Fibroblast of skin of right biceps (primary cell): ENCODE results near the gene CNN2.

Source experiments
- DNase-seq: peaks from one replicate; pipeline ENCODE4 v3.0.0-alpha.2; 2013

Gene CNN2

DNA sequence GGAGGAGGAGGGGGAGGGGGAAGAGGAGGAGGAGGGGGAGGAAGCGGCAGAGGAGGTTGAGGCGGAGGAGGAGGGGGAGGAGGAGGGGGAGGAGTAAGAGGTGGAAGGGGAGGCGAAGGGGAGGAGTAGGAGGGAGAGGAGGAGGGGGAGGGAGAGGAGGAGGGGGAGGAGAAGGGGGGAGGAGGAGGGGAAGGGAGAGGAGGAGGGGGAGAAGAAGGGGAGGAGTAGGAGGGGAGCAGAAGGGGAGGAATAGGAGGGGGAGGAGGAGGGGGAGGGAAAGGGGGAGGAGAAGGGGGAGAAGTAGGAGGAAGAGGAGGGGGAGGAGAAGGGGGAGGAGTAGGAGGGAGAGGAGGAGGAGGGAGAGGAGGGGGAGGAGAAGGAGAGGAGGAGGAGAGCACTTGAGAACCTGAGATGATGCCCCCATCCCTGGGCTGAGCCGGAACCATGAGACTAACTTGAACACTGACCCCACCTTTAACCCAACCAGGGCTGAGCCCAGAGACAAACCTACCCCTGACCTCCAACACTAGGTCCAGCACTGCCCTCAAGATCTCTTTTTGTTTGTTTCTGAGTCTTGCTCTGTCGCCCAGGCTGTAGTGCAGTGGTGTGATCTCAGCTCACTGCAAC is 26.1 kb downstream of the CNN2 start:
- no peak for DNase-seq

DNA sequence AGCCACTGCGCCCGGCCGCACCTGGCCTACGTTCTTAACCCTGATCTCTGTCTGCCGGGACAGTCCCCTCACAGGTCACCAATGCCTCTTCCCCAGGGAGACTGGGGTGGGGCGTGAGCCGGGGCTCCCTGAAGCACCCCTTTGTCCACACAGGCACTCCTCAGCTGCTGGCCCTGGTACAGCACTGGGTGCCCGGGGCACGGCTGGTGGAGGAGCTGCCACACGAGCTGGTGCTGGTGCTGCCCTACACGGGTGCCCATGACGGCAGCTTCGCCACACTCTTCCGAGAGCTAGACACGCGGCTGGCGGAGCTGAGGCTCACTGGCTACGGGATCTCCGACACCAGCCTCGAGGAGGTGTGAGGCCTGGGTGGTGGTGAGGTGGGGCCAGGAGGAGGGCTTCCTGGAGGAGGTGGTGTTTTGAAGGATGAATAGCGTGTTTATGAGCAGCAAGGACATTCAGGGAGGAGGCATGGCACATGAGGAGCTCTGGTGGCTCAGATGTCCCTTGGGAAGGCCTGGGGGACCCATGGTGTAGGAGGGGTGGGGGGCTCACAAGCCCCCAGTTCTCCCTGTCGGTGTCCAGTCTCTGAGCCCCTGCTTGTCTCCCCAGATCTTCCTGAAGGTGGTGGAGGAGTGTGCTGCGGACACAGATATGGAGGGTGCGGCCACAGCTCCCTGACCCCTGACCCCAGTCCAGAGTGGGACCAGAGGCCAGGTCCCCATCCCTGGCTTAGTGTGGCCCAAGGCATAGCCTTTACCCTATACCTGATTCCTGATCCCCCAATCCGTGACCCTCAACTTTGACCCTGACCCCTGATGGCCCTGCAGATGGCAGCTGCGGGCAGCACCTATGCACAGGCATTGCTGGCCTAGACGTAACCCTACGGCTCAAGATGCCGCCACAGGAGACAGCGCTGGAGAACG is 27.0 kb downstream of the CNN2 start:
- no peak for DNase-seq

DNA sequence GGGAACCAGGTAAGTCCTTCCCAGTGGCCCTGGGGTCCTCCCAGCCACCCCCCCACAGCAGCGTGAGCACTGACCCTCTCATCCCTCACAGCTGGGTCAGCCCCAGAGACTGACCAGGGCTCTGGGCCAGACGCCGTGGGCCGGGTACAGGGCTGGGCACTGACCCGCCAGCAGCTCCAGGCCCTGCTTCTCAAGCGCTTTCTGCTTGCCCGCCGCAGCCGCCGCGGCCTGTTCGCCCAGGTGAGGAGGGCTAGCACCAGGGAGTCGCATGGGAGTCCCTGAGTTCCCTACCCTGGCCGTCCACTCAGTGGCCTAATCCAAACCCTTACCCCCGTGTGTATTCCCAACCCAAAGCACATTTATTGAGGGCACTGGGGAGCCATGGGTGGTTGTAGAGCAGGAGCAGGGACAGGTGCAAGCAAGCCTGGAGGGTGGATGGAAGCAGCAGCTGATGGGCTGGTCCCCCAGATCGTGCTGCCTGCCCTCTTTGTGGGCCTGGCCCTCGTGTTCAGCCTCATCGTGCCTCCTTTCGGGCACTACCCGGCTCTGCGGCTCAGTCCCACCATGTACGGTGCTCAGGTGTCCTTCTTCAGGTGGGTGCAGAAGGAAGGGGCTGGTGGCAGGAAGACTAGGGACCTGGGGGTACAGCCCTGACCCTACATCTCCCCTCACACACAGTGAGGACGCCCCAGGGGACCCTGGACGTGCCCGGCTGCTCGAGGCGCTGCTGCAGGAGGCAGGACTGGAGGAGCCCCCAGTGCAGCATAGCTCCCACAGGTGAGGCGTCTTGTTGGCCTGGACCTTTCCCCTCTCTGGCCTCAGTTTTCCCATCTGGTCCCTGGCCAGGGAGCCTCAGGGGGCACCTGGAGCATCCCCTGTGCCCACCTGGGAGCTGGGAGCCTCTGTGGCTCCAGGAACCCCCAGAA is 28.0 kb downstream of the CNN2 start:
- no peak for DNase-seq

DNA sequence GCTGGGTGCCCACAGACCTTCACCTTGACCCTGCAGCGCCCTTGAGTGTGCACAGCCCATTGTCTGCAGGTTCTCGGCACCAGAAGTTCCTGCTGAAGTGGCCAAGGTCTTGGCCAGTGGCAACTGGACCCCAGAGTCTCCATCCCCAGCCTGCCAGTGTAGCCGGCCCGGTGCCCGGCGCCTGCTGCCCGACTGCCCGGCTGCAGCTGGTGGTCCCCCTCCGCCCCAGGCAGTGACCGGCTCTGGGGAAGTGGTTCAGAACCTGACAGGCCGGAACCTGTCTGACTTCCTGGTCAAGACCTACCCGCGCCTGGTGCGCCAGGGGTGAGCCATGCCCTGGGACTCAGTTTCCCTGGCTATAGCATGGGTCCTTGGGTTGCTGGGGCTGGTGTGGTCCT is 28.6 kb downstream of the CNN2 start:
- DNase-seq, result no peak

DNA sequence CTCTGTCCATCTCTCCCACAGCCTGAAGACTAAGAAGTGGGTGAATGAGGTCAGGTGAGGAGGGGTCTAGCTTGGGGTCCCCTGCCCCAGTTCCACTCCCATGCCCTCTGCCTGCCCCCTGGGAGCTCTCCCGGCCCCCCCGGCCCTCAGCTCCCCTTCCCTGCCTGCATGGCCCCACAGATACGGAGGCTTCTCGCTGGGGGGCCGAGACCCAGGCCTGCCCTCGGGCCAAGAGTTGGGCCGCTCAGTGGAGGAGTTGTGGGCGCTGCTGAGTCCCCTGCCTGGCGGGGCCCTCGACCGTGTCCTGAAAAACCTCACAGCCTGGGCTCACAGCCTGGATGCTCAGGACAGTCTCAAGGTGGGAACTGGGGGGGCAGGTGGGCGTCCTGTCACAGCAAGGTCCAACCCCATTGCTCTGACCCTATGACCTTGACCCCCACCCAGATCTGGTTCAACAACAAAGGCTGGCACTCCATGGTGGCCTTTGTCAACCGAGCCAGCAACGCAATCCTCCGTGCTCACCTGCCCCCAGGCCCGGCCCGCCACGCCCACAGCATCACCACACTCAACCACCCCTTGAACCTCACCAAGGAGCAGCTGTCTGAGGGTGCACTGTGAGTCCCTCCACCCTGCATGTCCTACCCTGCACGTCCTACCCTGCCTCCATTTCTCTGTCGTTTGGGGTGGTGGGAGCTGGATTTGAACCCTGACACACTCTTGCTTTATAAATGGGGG is 29.6 kb downstream of the CNN2 start:
- DNase-seq, result no peak

DNA sequence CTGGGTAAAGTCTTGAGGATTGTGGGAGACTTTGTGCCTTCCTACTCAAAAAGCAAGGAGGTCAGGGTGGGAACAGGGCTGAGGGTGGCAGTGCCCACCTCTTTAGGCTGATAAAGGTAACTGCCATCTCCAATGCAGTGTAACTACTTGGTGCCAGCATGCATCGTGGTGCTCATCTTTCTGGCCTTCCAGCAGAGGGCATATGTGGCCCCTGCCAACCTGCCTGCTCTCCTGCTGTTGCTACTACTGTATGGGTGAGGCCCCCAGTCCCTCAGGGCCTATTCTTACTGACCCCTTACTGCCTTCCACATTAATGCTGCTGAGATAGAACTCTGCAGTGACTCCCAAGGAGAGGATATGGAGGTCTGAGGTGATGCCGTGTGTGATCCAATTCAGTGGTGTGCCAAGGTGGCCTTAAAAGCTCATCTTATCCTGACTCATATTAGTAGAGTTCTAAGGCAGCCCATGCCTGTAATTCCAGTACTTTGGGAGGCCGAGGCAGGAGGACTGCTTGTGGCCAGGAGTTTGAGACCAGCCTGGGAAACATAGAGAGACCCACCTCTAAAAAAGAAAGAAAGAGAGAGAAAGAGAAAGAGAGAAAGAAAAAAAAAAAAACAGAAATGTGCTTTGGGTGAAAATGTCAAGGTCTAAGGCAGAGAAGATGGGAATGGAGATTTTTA is 30.9 kb downstream of the CNN2 start:
- DNase-seq, result peak; percentile 57

DNA sequence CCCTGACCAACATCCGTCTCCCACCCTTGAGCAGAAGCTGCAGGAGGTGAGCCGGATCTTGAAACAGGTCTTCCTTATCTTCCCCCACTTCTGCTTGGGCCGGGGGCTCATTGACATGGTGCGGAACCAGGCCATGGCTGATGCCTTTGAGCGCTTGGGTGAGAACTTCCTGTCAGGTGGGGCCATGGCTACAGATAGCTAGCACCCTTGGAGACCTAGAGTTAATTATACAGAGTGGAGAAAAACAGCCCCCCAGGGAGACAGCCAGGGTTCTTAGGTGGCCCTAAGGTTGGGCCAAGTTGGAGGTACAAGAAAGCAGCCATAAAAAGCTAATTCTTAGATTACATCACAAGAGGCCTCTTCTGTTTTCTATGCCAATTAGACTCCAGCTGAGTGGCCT is 31.7 kb downstream of the CNN2 start:
- no peak for DNase-seq

DNA sequence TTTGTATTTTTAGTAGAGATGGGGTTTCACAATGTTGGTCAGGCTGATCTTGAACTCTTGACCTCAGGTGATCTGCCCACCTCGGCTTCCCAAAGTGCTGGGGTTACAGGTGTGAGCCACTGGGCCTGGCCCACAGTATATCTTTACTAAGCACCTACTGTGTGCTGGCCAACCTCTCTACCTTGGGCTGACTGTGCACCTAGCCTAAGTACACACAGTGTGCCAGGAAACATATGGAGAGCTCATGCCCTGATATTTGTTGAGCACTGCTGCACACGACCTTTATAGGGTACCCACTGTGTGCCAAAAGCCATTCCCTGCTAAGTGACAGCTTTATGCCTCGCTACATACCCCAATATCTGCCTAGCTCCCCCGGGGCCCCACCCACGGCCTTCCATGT is 34.3 kb downstream of the CNN2 start:
- DNase-seq, result no peak

DNA sequence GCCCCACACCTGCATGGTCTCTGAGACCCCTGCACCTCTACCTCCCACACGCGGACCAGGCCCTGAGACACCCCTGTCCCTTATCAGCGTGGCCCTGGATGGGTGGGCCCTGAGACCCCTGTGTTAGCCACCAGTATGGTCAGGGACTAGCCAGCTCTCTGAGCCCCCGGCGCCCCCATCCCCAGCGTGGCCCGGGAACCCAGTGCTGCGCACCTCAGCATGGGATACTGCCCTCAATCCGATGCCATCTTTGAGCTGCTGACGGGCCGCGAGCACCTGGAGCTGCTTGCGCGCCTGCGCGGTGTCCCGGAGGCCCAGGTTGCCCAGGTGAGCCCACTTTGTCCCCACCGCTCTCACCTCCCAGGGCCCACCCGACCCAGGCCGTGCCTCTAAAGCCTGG is 35.6 kb downstream of the CNN2 start:
- DNase-seq, result no peak

DNA sequence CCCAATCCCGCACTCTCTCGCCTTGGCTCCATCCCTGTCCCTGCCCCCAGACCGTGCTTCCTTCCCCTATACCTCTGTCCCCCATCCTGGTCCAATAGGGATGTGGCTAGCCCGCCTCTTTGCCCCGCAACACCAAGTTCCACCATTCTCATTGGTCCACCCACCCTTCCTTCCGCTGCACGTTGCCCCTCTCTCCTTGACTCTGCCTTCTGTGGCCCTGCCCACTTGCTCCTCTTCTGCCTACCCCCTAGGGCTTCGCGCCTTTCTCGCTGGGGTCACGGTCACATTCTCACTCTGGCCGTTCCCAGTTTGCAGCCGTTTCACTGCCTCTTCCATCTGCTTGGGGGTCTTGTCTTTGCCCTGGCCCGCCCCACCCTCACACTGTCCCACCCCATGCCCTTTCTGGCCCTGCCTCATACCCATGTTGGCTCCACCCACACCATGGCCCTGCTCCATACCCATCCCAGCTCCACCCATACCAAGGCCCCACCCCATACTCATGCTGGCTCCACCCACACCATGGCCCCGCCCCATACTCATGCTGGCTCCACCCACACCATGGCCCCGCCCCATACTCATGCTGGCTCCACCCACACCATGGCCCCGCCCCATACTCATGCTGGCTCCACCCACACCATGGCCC is 36.1 kb downstream of the CNN2 start:
- DNase-seq, result no peak

DNA sequence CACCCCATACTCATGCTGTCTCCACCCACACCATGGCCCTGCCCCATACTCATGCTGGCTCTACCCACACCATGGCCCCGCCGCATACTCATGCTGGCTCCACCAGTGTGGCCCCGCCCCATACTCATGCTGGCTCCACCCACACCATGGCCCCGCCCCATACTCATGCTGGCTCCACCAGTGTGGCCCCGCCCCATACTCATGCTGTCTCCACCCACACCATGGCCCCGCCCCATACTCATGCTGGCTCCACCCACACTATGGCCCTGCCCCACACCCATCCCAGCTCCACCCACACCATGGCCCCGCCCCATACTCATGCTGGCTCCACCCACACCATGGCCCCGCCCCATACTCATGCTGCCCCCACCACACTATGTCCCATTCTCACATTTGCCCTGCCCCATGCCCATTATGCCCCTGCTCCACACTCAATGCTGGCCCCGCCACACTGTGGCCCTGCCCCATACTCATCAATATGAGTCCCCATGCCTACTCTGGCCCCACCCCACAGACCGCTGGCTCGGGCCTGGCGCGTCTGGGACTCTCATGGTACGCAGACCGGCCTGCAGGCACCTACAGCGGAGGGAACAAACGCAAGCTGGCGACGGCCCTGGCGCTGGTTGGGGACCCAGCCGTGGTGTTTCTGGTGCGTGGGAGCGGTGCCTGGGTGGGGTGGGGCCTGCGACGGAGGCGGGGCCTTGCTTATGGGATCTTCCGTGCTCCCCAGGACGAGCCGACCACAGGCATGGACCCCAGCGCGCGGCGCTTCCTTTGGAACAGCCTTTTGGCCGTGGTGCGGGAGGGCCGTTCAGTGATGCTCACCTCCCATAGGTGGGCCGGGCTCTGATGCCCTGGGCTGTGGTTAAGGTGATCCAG is 36.9 kb downstream of the CNN2 start:
- no peak for DNase-seq

DNA sequence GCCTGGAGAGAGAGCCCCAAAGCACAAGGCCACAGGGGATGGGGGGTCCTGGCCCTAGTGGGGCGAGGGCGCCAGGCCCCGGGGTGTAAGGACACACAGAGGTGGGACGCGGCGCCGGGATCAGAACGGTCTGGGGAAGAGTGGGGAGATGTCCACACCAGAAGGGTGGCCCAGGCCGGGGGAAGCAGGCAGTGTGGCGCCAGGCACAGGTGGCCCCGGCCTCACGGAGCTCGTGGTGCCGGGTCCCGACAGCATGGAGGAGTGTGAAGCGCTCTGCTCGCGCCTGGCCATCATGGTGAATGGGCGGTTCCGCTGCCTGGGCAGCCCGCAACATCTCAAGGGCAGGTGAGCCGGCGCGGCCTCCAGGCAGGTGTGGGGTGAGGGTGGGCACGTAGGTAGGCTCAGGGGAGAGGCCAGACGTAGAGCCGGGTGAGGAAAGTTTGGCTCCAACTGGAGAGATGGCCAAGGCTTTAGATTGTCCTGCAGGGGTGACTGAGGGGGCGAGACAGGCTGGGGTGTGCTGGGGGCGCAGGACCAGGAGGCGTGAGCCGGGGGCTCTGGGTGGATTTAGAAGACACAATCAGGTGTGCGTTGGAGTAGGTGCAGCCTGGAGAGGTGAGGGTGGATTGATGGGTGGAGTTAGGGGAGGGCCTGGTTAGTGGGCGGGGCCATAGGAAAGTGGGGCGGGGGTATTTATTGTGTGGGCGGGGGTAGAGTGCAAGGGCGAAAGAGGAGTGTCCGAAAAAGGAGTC is 37.7 kb downstream of the CNN2 start:
- DNase-seq, result no peak

DNA sequence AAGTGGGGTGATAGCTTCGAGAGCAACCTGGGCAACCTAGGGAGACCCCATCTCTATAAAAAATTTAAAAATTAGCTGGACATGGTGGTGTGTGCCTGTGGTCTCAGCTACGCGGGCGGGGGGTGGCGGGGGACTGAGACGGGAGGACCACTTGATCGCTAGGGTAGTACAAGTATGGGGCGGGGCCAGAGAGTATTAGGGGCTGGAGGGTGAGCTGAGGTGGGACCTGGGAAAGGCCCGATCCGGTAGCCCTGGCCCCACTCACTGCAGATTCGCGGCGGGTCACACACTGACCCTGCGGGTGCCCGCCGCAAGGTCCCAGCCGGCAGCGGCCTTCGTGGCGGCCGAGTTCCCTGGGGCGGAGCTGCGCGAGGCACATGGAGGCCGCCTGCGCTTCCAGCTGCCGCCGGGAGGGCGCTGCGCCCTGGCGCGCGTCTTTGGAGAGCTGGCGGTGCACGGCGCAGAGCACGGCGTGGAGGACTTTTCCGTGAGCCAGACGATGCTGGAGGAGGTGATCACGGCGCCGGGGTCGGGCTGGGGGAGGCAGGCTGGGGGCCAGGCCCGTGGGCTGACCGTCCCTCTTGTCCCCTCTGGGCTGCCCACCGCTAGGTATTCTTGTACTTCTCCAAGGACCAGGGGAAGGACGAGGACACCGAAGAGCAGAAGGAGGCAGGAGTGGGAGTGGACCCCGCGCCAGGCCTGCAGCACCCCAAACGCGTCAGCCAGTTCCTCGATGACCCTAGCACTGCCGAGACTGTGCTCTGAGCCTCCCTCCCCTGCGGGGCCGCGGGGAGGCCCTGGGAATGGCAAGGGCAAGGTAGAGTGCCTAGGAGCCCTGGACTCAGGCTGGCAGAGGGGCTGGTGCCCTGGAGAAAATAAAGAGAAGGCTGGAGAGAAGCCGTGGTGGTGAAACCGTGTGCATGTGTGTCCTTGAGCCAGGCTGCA is 38.5 kb downstream of the CNN2 start:
- DNase-seq, result peak; percentile 58

DNA sequence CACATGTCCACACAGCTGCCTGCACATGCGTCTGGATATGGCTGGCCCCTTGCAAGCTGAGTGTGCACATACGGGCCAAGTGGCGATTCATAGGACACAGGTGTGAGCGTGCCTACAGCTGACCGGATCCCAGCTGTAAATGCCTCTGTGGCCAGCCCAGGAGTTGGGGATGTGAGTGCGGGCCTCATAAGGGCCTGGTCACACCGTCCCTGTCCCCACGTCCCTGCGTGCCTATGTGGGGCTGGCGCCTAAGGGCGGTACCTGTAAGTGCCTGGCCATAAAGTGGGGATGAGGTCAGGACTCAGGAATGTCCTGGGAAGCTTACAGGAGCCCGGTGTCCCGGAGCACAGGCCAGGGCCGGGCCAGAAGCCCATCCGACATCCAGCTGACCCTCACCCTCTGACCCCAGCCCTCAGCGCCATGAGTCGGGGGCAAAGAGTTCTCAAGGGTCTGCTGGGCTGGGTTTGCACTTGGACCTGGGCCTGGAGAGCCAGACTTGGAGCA is 39.2 kb downstream of the CNN2 start:
- DNase-seq, result no peak

DNA sequence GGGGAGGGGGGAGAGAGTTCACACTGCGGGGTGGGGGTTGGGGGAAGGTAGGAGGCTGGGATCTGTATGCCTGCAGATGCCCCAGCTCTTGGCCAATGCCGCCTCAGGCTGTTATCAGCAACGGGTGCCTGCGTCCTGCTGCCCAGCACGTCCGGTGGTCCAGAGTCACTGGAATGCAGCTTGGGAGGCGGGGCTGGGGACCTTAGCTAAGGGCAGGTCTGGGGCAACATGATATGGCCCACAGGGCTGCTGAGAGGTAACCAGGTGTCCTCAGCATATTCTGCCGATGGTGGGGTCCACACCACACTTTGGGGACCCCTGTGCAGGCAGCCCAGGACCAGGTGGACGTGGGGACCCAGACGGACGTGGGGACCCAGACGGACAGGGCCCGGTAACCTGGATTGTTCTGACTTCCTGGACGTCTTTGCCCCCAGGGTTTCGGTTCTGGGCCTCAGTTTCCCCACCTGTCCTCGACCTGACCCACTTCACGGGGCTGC is 39.9 kb downstream of the CNN2 start:
- no peak for DNase-seq

DNA sequence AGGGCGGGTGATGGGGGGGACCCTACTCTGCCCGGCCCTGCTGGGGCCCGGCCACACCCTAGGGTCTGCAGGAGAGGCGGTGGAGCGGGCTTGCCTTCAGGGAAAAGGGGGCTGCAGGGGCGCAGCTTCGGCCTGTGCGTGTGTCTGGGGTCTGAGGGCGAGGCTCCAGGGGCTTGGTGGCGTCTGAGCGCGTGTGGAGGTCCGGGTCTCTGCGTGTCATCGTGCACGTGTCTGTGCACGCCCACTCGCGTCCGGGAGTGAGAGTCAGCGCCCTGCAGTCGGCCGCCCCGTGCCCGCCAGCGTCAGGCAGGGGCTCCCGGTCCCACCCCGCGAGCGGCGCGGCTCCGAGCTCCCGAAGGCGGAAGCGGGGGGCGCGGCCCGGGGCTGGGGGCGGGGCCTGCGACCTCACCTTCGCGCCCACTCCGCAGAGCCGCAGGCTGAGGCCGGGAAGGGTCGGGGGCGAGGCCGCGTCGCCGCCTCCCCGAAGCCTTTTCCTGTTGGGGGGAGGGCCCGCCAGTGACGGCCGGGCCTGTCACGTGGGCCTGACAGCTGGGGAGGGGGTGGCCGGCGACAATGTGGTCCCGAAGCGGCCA is 40.4 kb downstream of the CNN2 start, which contains the start of gene ARHGAP45:
ARHGAP45 (plus strand) TSS at position 420 of the 593 bp plus-strand sequence. CDS start 239 bp downstream, outside the sequence.
- DNase-seq, result no peak

DNA sequence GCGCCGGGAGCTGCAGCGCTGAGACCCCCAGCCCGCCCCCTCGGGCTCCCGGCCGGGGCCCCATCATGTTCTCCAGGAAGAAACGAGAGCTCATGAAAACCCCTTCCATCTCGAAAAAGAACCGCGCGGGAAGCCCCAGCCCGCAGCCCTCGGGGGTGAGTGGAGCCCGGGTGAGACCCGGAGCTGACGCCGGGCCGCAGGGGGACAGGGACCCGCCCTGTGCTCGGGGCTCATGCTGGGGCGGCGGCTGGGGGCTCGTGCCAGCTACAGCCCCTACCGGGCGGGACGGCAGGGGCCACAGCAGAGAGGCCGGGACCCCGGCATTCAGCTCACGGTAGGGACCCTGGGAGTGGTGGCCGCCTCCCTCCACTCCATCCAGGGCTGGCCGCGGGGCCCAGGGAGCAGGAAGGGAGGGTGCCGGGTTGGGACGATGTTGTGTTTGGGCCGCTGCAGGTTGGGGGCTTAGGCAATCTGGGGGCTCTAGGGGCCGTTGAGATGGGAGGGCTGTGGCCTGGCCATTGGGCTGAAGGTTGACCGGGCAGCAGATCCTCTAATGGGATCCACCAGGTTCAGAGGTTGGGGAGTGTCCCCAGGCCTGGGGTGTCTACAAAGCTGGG is 41.0 kb downstream of the CNN2 start:
- no peak for DNase-seq
